BJ (cell line): ENCODE data around the gene LRRC8C. TPM values are rescaled to one million over a fixed set of nuclear protein-coding genes. Genes with fewer than 3 reads are reported as not detected.
"Not testable (repeated sequence)": the region's sequence is repeated elsewhere in the genome, so short reads cannot be mapped to it uniquely, and the experiment has no call there.

Source experiments
- CTCF ChIA-PET: fragments of 350-600 bp; formaldehyde crosslinking; extraction: SDS; loops from one replicate; lab custom pipeline; 2021; ENCODE audit warnings: antibody characterized with exemption, inconsistent platforms; lab: Yijun Ruan, JAX
- POLR2A ChIA-PET: fragments of 300-600 bp; sonication (Branson Sonifier 250); formaldehyde crosslinking; extraction: SDS; loops from one replicate; lab custom pipeline; 2021; ENCODE audit warnings: antibody characterized with exemption; lab: Charles Lee
- DNase-seq: peaks from one replicate; pipeline ENCODE4 v3.0.0-alpha.2; 2011; ENCODE audit warnings: low read depth
- H3K27me3 ChIP-seq: 2 replicates; pipeline ENCODE4 v1.6.0; 2011; ENCODE audit warnings: low read length; ENCODE audit not compliant: control insufficient read depth, insufficient read depth
- H3K36me3 ChIP-seq: 2 replicates; pipeline ENCODE4 v1.5.1; 2011; ENCODE audit warnings: low read length; ENCODE audit not compliant: control insufficient read depth, insufficient read depth
- H3K4me3 ChIP-seq: 2 replicates; pipeline ENCODE4 v1.5.1; 2011; ENCODE audit warnings: low read depth, mild to moderate bottlenecking, control low read depth, low read length
- CTCF ChIP-seq: IDR thresholded peaks from 2 replicates; pipeline ENCODE4 v1.5.1; 2011; ENCODE audit warnings: low read depth, mild to moderate bottlenecking, control low read depth, inconsistent platforms, low read length, moderate library complexity; ENCODE audit not compliant: insufficient read depth
- polyA plus RNA-seq: library from polyadenylated mRNA; depleted of rRNA; stranded (reverse); fragments of >200 nt; gene quantifications from 2 replicates; pipeline ENCODE4 v1.2.3, GENCODE V29; 2011

Gene LRRC8C
- polyA plus RNA-seq, 1 experiment: 3.6 TPM

- POLR2A ChIA-PET: no interaction called here
- CTCF ChIA-PET: interaction anchor here (1.5 kb wide), 1 partner anchor 10 kb away, joined by 9 read pairs; no protein-coding TSS in a partner anchor
These were observed 43.4 kb upstream of the LRRC8C start for GRCh38 chr1:89589515-89589914.

GRCh38 chr1:89590341-89591080 is 42.4 kb upstream of the LRRC8C start:
- no peak for TF ChIP-seq CTCF
- Histone ChIP-seq H3K27me3 (no peaks in the 10 kb centered on the region), H3K36me3 (no peaks in the 10 kb centered on the region), H3K4me3 (no peak overlapping the region)
- ChIA-PET POLR2A (no interaction called here), CTCF (interaction anchor here (0.6 to 1.5 kb wide), 2 partner anchors 9 to 521 kb away, joined by 3 to 9 read pairs; no protein-coding TSS in a partner anchor)
- no peak for DNase-seq

More at GRCh38 chr1:89589515-89589914, 43.4 kb upstream of the LRRC8C start:
- no peaks in the 10 kb centered on the region for H3K36me3 ChIP-seq
- no peaks in the 10 kb centered on the region for H3K27me3 ChIP-seq
- no peak overlapping the region for H3K4me3 ChIP-seq
- no peak for TF ChIP-seq CTCF
- no peak for DNase-seq

GRCh38 chr1:89592861-89593302 is 40.0 kb upstream of the LRRC8C start:
- H3K27me3 ChIP-seq, CTCF ChIA-PET, DNase-seq, H3K36me3 ChIP-seq, POLR2A ChIA-PET, H3K4me3 ChIP-seq: not testable (repeated sequence)

GRCh38 chr1:89594096-89594740 is 38.7 kb upstream of the LRRC8C start:
- DNase-seq: no peak
- ChIA-PET POLR2A (no interaction called here), CTCF (interaction anchor here (1.2 to 2.4 kb wide), 2 partner anchors 23 to 169 kb away, joined by 3 to 8 read pairs; no protein-coding TSS in a partner anchor)
- Histone ChIP-seq H3K36me3 (no peaks in the 10 kb centered on the region), H3K4me3 (no peak overlapping the region), H3K27me3 (no peaks in the 10 kb centered on the region)
- TF ChIP-seq CTCF: no peak

- Histone ChIP-seq H3K27me3 (no peaks in the 10 kb centered on the region), H3K4me3 (no peak overlapping the region), H3K36me3 (no peaks in the 10 kb centered on the region)
- no peak for TF ChIP-seq CTCF
- DNase-seq: no peak
- POLR2A ChIA-PET: no interaction called here
- CTCF ChIA-PET: interaction anchor here (0.6 to 2.4 kb wide), 6 partner anchors 11 to 166 kb away, joined by 3 to 8 read pairs (median 4); no protein-coding TSS in a partner anchor
These were observed 36.2 kb upstream of the LRRC8C start for GRCh38 chr1:89596698-89597097.
